Fibroblast of the aortic adventitia (primary cell): ENCODE data around the gene PRB2. TPM values are rescaled to one million over a fixed set of nuclear protein-coding genes. Genes with fewer than 3 reads are reported as not detected.

Source experiments
- total RNA-seq: library from RNA; depleted of rRNA; stranded (reverse); fragments of >200 nt; gene quantifications from 2 replicates; pipeline ENCODE4 v1.2.3, GENCODE V29; 2012; ENCODE audit warnings: low replicate concordance

Gene PRB2
- total RNA-seq, 1 donor = not detected

Other genes with a start within 250 kb of the PRB2 start
- gene SMIM10L1, start 224.4 kb downstream of the PRB2 start, total RNA-seq = 6.5 and 8.3 TPM in 2 replicates
- not detected in 2 replicates for gene TAS2R42, start 208.6 kb downstream of the PRB2 start, total RNA-seq
- not detected in 2 replicates for gene PRB3, start 125.9 kb downstream of the PRB2 start, total RNA-seq
- gene PRB4, start 85.1 kb downstream of the PRB2 start, total RNA-seq = not detected in 2 replicates